ENCODE measurements around the gene SPATA13.

SPATA13 gene

GRCh38 chr13:24131749-24132148 lies 28.8 kb upstream of the SPATA13 start:
- Mint-ChIP-seq H3K27me3 (peaks cover 27% of the 10 kb centered on the region), H3K4me3 (no peak overlapping the region), H3K4me1 (ENCODE audit: low read depth) (peaks cover 7% of the 10 kb centered on the region), H3K9me3 (peaks cover 13% of the 10 kb centered on the region), H3K36me3 (ENCODE audit: low read depth) (no peaks in the 10 kb centered on the region), H3K27ac (no peak overlapping the region)
- no peak for DNase-seq

DNA sequence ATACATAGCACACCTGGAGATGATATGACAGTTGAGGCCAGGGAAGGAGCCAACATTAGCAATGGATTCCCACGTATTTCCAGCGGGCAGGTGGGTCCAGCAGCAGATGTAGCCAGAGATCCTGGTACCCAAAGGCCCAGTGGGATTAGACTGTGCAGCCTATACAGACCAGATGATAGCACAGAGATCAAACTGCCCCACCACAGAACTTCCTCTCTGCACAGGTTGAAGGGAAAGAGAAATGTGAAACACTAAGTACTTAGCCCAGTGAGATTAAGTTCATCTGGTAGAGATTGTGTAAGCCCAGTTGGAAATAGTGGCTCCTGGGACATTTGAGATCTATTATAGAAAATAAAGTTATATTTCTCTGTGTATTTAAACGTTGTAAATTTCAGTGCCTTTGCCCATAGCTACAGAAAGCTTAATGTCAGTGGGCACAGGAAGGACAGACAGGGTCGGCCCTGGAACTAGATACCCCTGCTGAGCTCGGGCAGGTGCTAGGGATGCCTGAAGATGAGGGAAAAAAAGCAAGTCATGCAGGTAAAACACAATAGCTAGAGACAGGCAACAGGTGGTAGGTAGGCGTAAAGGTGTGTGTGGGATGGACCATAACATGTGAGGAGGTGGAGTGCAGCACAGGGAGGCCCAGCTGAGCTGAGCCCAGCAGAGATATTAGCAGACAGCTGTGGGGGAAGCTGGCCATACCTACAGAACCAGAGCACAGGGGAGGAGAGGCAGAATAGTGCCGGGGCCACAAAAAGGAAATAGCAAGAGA lies 27.3 kb upstream of the SPATA13 start:
- no peak for DNase-seq
- peaks cover 18% of the 10 kb centered on the region for H3K27me3 Mint-ChIP-seq
- H3K4me1 Mint-ChIP-seq (ENCODE audit: low read depth), result no peaks in the 10 kb centered on the region
- H3K4me3 Mint-ChIP-seq, result no peak overlapping the region
- H3K27ac Mint-ChIP-seq, result no peak overlapping the region
- peaks cover 13% of the 10 kb centered on the region for H3K9me3 Mint-ChIP-seq
- no peaks in the 10 kb centered on the region for H3K36me3 Mint-ChIP-seq (ENCODE audit: low read depth)

DNA sequence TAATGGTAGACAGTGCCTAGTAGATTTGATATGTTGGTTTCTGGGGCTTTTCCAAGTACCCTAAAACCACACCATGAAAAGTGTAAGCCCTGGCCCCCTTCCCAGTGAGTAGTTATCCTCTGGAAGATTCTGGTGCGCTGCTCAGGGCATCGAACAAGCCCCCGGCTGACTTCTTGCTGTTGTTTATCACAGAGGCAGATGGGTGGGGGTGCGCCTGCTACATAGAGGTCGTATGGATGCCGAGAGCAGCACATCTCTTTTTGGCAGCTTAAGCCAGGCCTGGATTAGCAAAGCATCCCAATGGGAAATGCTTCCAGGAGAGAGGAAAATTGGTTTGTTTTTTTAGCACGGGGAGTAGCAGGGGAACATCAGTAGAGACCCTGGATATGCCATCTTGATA lies 26.3 kb upstream of the SPATA13 start:
- Mint-ChIP-seq H3K27ac (no peak overlapping the region), H3K4me3 (no peak overlapping the region), H3K36me3 (ENCODE audit: low read depth) (no peaks in the 10 kb centered on the region), H3K4me1 (ENCODE audit: low read depth) (no peaks in the 10 kb centered on the region), H3K9me3 (peaks cover 13% of the 10 kb centered on the region), H3K27me3 (peaks cover 13% of the 10 kb centered on the region)
- no peak for DNase-seq

DNA sequence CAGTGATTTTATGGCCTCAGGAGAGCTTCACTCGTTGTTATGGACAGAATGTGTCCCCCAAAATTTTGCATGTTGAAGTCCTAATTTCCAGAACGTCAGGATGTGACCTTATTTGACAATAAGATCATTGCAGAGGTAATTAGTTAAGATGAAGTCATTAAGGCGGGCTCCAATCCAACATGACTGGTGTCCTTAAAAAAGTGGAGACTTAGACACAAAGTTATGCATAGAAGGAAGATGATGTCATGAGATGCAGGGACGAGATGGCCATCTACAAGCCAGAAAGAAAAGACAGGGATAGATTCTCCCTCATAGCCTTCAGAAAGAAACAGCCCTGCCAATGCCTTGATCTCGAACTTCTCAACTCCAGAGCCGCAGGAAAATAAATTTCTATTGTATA lies 25.8 kb upstream of the SPATA13 start:
- H3K4me1 Mint-ChIP-seq (ENCODE audit: low read depth), result no peaks in the 10 kb centered on the region
- peaks cover 13% of the 10 kb centered on the region for H3K9me3 Mint-ChIP-seq
- DNase-seq, result no peak
- H3K27ac Mint-ChIP-seq, result no peak overlapping the region
- no peak overlapping the region for H3K4me3 Mint-ChIP-seq
- peaks cover 10% of the 10 kb centered on the region for H3K27me3 Mint-ChIP-seq
- H3K36me3 Mint-ChIP-seq (ENCODE audit: low read depth), result no peaks in the 10 kb centered on the region

GRCh38 chr13:24135674-24136300 lies 24.7 kb upstream of the SPATA13 start:
- no peaks in the 10 kb centered on the region for H3K4me1 Mint-ChIP-seq (ENCODE audit: low read depth)
- peaks cover 13% of the 10 kb centered on the region for H3K9me3 Mint-ChIP-seq
- no peak overlapping the region for H3K4me3 Mint-ChIP-seq
- no peaks in the 10 kb centered on the region for H3K36me3 Mint-ChIP-seq (ENCODE audit: low read depth)
- no peak overlapping the region for H3K27ac Mint-ChIP-seq
- peaks cover under 1% of the 10 kb centered on the region for H3K27me3 Mint-ChIP-seq
- no peak for DNase-seq

DNA sequence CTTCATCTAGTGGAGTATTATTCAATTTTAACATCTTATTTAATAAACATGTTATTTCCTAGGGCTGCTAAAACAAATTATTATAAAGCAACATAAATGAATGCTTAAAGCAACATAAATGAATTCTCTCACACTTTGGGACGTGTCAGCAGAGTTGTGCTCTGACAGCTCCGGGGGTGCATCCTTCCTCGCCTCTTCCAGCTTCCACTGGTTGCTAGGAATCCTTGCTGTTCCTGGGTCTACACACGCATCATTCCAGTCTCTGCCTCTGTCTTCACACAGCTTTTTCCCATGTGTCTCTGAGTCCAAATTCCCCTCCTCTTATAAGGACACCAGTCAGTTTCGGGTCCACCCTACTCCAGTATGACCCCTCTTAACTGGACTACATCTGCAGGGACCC lies 21.6 kb upstream of the SPATA13 start:
- Mint-ChIP-seq H3K9me3 (no peaks in the 10 kb centered on the region), H3K36me3 (ENCODE audit: low read depth) (no peaks in the 10 kb centered on the region), H3K27me3 (no peaks in the 10 kb centered on the region), H3K27ac (no peak overlapping the region), H3K4me1 (ENCODE audit: low read depth) (no peaks in the 10 kb centered on the region), H3K4me3 (no peak overlapping the region)
- no peak for DNase-seq

- no peaks in the 10 kb centered on the region for H3K4me1 Mint-ChIP-seq (ENCODE audit: low read depth)
- no peak for DNase-seq
- no peaks in the 10 kb centered on the region for H3K9me3 Mint-ChIP-seq
- no peaks in the 10 kb centered on the region for H3K36me3 Mint-ChIP-seq (ENCODE audit: low read depth)
- no peak overlapping the region for H3K27ac Mint-ChIP-seq
- no peaks in the 10 kb centered on the region for H3K27me3 Mint-ChIP-seq
- H3K4me3 Mint-ChIP-seq, result no peak overlapping the region
Measured at GRCh38 chr13:24141333-24141910, 19.1 kb upstream of the SPATA13 start.

GRCh38 chr13:24142453-24142852 lies 18.1 kb upstream of the SPATA13 start:
- Mint-ChIP-seq H3K9me3 (no peaks in the 10 kb centered on the region), H3K4me3 (no peak overlapping the region), H3K36me3 (ENCODE audit: low read depth) (no peaks in the 10 kb centered on the region), H3K4me1 (ENCODE audit: low read depth) (no peaks in the 10 kb centered on the region), H3K27ac (no peak overlapping the region), H3K27me3 (no peaks in the 10 kb centered on the region)
- no peak for DNase-seq

DNA sequence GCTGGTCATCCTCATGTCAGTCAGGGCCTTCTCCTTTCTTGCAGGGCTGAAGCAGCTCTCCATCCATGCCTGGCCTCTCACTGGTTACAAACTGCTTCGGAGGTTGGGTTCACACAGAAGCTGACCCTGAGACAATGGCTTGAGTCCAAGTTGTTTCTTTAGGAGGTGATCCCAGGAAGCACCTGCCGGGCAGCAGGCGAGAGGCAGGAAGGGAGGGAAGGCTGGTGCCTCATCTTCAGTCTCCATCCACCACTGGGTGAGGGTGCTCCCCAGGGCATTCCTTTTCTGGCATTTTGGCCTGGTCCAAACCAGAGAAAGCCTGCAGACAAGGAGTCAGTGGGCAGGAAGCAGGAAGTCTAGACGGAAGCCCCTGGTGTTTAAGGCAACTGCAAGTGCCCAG lies 17.6 kb upstream of the SPATA13 start:
- Mint-ChIP-seq H3K27me3 (peaks cover 3% of the 10 kb centered on the region), H3K4me3 (no peak overlapping the region), H3K9me3 (no peaks in the 10 kb centered on the region), H3K27ac (no peak overlapping the region), H3K4me1 (ENCODE audit: low read depth) (no peaks in the 10 kb centered on the region), H3K36me3 (ENCODE audit: low read depth) (no peaks in the 10 kb centered on the region)
- no peak for DNase-seq

GRCh38 chr13:24145240-24145639 lies 15.3 kb upstream of the SPATA13 start:
- no peak overlapping the region for H3K4me3 Mint-ChIP-seq
- H3K9me3 Mint-ChIP-seq, result no peaks in the 10 kb centered on the region
- peaks cover 4% of the 10 kb centered on the region for H3K27me3 Mint-ChIP-seq
- no peaks in the 10 kb centered on the region for H3K4me1 Mint-ChIP-seq (ENCODE audit: low read depth)
- no peak overlapping the region for H3K27ac Mint-ChIP-seq
- no peak for DNase-seq
- H3K36me3 Mint-ChIP-seq (ENCODE audit: low read depth), result no peaks in the 10 kb centered on the region

DNA sequence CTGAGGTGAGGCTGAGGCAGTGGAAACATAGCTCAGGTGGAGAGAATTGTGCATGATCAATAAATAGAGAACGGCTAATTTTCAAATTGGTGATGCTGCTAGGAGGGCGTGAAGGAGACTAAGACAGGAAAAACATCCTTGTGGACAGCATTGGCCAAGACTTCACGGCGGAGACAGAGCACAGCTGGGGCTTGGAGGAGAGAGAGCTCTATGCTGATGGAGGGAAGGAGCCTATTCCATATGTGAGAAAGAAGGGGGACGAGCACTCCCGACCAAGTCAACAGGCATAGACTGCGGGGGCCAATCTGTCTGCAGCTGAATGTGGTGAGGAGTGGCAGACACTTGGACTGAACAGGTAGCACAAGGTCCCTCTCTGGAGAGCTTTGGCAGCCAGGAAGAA lies 14.8 kb upstream of the SPATA13 start:
- no peak for DNase-seq
- H3K4me1 Mint-ChIP-seq (ENCODE audit: low read depth), result no peaks in the 10 kb centered on the region
- H3K9me3 Mint-ChIP-seq, result no peaks in the 10 kb centered on the region
- no peak overlapping the region for H3K4me3 Mint-ChIP-seq
- no peak overlapping the region for H3K27ac Mint-ChIP-seq
- H3K27me3 Mint-ChIP-seq, result peaks cover 4% of the 10 kb centered on the region
- no peaks in the 10 kb centered on the region for H3K36me3 Mint-ChIP-seq (ENCODE audit: low read depth)

GRCh38 chr13:24146961-24147569 lies 13.5 kb upstream of the SPATA13 start:
- no peaks in the 10 kb centered on the region for H3K9me3 Mint-ChIP-seq
- no peak for DNase-seq
- no peak overlapping the region for H3K4me3 Mint-ChIP-seq
- no peaks in the 10 kb centered on the region for H3K4me1 Mint-ChIP-seq (ENCODE audit: low read depth)
- no peaks in the 10 kb centered on the region for H3K36me3 Mint-ChIP-seq (ENCODE audit: low read depth)
- peaks cover 4% of the 10 kb centered on the region for H3K27me3 Mint-ChIP-seq
- H3K27ac Mint-ChIP-seq, result no peak overlapping the region

DNA sequence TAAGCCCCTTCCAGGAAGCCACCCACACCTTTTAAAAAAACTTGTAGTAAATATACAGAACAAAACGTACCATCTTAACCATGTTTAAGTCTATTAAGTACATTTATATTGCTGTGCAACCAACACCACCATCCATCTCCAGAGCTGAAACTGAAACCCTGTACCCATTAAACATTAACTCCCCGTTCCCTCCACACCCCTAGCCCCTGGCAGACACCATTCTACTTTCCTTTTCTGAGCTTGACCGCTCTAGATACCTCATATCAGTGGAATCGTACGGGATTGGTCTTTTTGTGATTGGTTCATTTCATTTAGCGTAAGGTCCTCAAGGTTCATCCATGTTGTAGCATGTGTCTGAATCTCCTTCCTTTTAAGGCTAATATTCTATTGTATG lies 13.0 kb upstream of the SPATA13 start:
- DNase-seq, result no peak
- Mint-ChIP-seq H3K4me1 (ENCODE audit: low read depth) (no peaks in the 10 kb centered on the region), H3K9me3 (no peaks in the 10 kb centered on the region), H3K4me3 (no peak overlapping the region), H3K27me3 (peaks cover 4% of the 10 kb centered on the region), H3K27ac (no peak overlapping the region), H3K36me3 (ENCODE audit: low read depth) (no peaks in the 10 kb centered on the region)

DNA sequence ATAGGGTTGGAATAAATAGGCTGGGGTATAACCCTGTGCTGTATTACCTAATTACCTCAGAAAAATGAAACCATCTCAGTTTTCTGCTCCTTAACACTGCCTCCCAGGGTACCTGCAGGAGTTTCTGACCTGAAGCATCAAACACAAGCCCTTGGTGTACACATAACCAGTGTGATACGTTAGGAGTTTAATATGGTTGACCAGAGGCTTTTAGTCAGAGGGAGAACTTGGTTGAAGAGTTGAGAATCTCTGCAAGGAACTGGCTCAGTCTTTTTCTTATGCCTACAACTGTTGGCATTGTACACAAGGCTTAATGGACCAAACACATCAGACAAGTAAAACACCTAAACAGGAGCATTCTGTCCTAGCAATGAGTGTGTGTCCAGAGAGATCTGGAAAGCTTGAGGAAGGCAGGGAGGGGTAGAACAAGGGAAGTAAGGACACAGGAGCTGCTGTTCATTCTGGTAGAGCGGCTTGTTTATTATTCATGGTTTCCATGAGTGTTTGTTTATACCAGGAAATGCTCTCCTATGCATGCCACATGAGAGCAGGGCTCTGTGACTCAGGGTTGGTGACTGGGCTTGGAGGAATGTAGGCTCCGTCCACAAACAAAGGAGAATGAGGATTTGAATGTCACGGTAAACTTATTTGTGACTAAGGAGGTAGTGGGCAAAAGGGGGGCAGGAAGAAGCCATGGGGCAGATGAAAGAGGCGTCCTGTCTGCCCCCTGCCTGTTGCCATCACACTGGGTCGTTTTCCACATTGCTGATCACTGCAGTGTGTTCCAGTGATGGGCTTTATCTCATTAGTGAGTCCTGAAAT lies 11.9 kb upstream of the SPATA13 start:
- H3K9me3 Mint-ChIP-seq, result no peaks in the 10 kb centered on the region

More for the DNA sequence above, 11.9 kb upstream of the SPATA13 start:
- no peak for DNase-seq
- H3K4me1 Mint-ChIP-seq (ENCODE audit: low read depth), result no peaks in the 10 kb centered on the region
- H3K27ac Mint-ChIP-seq, result no peak overlapping the region
- peaks cover 4% of the 10 kb centered on the region for H3K27me3 Mint-ChIP-seq
- H3K36me3 Mint-ChIP-seq (ENCODE audit: low read depth), result no peaks in the 10 kb centered on the region
- no peak overlapping the region for H3K4me3 Mint-ChIP-seq

Data from activated T-cell treated with anti-CD3 and anti-CD28 coated beads, Interleukin-2, amount 50 U/mL, for 24 hours (primary cell).